Activated T-helper 9 cell treated with anti-CD3 and anti-CD28 coated beads, Interleukin-2, amount 50 U/mL, for 16 hours (primary cell): ENCODE data around the gene TUBA1B.
"Not testable (repeated sequence)": the region's sequence is repeated elsewhere in the genome, so short reads cannot be mapped to it uniquely, and the experiment has no call there.

Experiments
- DNase-seq: peaks from one replicate; pipeline ENCODE4 v3.0.0-alpha.2; 2020; ENCODE audit warnings: low read depth

Gene TUBA1B

DNA sequence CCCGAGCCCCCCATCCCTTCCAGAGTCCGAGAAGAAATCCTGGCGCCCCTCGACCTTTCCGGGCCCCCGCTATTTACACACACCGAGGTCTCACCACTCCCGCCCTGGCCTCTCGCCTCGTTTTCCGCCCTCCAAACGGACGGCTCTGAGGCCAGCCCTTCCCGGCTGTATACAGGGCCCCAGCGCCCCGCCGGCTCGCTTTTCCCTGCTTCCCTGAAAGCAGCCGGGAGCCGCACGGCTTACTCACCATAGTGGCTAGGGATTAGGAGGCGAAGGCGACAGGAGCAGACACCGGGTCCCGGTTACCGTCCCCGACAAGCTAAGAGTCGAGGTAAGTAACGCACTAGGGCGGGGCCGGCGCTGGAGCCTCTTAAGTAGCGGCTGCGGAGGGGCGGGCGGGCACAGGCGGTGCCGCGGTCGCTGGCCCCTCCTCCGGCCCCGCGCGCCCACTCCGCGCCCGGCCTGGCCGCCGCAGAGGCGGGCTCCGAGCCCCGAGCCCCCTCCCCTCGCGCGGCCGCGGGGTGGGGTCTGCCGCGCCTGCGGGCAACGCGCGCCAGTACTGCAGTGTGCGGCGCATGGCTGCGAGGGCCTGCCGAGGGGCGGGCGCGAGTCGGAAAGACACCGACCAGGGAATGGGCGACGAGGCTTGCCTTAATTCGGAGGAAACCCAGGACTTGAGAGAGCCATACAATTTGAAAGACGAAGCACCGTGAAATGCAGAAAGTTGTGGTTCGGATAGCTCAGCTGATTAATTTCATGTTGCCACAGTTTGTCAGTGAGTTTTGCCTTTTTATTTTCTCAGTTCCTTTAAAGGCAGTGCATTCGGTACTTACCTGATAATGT is at the start of gene TUBA1B:
Gene TUBA1B (minus strand): TSS at position 345 of the 843 bp plus-strand sequence. CDS start 95 bp downstream, at position 250.
- DNase-seq, result peak; percentile 83

DNA sequence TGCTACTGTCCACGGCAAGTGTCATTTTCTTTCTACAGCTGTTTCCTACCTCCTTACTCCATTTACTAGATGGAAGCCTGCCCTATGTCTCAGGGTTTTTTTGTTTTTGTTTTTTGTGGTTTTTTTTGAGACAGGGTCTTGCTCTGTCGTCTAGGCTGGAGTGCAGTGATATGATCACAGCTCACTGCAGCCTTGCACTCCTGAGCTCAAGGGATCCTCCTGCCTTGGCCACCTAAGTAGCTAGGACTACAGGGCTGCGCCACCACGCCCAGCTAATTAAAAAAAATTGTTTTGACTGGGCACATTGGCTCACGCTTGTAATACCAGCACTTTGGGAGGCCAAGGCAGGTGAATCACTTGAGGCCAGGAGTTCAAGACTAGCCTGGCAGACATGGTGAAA is 43.0 kb upstream of the TUBA1B start:
- DNase-seq, result no peak

DNA sequence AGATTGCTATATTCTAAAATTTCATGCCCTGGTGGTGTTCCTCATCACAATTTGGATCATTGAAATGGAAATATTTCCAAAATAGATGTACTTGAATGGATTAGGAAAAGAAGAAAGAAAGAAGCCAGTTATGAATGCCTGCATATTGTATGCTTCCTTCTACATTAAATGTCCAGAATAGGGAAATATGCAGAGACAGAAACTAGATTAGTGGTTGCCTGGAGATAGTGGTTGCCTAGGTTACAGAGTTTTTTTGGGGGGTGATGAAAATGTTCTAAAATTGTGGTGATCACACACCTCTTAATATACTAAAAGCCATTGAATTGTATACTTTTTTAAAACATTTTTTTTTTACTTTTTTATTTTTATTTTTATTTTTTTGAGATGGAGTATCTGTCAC is 39.7 kb upstream of the TUBA1B start:
- DNase-seq, result no peak

DNA sequence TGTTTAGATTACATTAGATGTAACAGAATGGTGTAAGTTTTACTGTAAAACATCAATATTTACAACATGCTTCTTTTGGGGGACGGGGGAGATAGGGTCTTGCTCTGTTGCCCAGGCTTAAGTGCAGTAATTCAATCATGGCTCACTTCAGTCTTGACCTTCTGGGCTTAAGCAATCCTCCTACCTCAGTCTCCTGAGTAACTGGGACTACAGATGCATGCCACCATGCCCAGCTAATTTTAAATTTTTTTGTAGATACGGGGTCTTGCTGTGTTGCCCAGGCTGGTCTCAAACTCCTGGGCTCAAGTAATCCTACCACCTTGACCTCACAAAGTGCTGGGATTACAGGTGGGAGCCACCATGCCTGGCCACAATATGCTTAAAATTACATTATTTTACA is 33.9 kb upstream of the TUBA1B start:
- DNase-seq, result no peak

DNA sequence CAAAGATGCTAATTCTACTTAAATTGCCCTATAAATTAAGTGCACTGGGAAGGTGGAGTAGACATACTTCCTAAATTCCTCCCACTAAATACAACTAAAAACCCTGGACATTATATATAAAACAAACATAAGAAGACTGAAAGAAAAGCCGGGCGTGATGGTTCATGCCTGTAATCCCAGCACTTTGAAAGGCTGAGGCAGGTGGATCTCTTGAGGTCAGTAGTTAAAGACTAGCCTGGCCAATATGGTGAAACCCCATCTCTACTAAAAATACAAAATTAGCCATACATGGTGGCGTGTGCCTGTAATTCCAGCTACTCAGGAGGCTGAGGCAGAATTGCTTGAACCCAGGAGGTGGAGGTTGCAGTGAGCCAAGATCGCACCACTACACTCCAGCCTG is 30.7 kb upstream of the TUBA1B start:
- not testable (repeated sequence) for DNase-seq

DNA sequence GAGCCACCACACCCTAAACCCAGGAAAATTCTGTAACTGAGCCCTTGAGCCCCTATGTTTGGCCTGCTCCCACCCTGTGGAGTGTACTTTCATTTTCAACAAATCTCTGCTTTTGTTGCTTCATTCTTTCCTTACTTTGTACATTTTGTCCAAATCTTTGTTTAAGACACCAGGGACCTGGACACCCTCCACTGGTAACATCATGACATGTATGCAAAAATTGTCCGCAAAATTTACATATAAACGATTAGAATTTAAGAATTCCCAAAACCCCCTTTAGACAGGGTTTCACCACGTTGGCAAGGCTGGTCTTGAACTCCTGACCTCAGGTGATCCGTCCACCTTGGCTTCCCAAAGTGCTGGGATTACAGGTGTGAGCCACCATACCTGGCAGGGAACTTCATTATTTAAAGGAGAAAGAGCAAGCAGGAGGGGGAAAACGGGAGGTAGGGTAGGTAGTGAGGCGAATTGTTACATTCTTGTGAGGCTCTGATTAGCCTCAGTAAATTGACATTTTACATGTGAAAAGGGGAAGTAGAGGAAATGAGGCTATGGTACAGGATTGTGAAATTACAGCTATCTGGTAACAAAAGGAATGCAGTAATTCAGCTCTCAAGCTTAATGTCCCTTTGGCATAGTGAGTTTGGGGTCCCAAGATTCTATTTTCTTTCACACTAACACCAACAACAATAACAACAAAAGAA is 30.0 kb upstream of the TUBA1B start:
- no peak for DNase-seq

DNA sequence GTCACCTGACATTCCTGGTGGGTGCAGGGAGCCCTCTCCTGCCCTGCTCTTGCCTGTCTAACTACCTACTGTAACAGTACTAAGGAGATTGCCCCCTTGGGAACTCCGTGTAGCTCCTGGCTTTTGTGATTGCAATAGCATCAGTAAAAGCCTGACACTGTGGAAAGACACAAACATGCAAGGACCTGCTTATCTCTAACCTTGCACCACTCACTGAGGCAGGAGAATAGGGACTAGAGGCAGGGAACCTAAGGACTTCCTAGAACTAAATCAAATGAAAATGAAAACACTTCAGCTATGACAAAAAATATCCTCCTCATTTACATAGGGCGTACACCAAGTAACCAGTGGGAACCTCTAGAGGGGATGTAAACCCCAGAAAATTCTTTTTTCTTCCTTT is 29.2 kb upstream of the TUBA1B start:
- no peak for DNase-seq

DNA sequence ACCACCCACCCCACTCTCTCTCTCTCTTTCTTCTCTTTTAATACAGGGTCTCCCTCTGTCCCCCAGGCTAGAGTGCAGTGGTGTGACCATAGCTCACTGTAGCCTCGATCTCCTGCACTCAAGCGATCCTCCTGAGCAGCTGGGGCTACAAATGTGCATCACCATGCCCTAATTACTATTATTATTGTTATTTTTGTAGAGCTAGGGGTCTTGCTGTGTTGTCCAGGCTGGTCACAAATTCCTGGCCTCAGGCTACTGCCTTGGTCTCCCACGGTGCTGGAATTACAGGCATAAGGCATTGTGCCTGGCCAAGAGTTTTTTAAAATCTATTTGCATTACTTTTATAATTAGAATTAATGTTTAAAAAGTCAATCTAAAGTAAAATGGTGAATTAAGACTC is 23.0 kb upstream of the TUBA1B start:
- DNase-seq, result no peak

DNA sequence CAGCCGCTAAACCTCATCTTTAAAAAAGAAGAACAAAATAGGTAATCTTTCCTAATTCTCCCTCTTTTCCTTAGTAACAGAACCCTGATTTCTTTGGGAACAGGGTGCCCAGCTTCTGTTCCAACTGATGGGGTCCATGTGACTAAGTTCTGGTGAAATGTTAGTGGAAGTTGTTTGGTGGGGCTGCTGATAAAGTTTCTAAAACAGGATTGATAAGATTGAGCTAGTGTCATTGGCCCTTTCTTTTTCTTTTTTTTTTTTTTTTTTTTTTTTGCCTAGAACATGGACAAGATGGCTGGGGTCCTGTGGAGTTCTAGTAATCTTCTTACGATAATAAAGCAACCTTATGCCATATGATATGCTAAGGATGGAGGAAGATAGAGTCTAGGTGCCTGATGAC is 16.2 kb upstream of the TUBA1B start:
- no peak for DNase-seq

DNA sequence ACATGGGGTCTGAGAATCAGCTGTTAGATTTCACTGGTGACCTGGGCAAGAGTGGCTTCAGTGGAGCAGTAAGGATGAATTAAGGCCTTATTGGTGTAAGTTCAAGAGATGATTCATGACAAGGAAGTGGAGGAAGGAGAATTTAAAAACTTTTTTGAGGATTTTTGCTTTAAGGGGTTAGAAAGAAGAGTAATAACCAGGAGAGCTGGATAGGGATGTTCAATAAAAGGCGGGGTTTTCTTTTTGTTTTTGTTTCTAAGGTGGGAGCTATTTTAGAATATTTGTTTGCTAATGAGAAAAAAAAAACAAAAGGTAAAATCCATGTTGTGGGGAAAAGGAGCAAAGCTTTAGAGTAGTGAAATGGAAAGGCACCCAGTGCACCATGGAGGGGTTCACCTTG is 15.2 kb upstream of the TUBA1B start:
- no peak for DNase-seq

DNA sequence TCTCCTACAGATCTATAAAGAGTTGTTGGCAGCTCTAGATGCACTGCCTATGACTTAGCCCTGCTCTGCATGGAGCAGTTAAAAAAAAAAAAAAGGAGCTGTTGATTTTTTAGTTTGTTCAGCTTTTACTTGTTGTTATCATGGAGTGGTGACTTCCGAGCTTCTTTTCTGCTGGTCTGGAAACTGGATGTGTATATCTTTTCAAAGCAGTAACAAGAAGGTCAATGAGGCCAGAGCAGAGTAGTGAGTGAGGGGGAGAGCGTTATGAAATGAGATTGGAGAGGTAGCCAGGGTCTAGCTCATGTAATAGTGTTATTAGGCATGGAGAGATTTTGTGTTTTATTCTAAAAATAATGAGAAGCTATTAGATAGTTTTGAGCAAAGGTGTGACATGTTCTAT is 13.2 kb upstream of the TUBA1B start:
- no peak for DNase-seq

DNA sequence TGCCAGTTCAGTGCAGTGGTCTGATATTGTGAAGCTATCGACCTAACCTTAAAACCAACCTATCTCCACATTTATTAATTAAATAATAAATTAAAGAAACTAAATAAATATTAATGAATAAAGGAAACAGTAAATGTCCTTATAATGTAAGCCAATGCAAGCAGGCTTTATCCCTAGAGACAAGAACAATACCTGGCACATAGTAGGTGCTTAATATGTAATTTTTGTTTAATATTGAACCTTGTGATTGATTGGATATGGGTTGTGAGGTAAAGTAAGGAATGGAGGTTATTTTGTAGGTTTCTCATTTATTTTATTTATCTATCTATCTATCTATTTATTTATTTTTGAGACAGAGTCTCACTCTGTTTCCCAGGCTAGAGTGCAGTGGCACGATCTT is 7.8 kb upstream of the TUBA1B start:
- DNase-seq, result no peak

DNA sequence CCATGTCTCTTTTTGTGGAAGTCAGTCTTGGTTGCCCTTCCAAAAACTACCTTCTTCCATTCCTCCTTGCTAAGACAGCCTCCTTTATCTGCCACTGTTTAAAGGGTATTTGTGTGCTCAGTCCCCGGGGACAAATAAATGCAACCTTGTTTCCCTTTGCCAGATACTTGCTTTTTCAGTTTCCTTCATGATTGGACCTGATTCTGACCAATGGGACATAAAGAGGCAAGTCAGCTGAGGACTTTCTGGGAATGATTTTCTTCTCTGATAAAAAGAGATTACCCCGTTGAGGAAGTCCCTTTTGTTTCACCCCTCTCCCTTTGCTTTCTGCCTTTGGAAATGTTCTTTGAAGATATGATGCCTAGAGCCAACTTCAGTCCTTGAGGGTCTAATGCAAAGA is 7.4 kb upstream of the TUBA1B start:
- DNase-seq, result no peak

DNA sequence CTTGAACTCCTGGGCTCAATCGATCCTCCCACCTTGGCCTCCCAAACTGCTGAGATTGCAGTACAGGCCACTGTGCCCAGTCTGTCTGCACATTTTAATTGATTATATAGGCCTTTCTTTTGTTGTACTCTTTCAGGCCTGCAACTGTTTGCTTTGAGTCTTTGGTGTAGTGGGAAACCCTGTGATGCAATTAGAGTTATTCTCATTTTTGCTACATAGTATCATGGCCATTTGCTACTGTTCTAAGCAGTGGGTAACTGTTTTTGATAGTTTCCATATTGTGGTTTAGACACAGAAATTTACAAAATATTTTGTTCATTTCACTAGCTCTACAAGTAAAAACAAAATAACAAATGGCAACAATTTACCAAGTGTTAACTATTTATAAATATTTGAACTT is 6.3 kb upstream of the TUBA1B start:
- DNase-seq, result no peak

DNA sequence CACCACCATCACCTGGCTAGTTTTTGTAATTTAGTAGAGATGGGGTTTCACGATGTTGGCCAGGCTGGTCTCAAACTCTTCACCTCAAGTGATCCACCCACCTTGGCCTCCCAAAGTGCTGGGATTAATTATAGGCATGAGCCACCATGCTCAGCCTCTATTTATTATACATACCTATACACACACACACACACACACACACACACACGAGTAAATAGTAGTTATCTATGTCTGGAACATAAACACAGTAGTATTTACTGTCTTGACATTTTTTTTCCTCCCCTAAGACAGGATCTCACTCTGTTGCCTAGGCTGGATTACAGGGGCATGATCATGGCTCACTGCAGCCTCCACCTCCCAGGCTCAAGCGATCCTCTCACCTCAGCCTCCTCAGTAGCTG is 5.8 kb upstream of the TUBA1B start:
- DNase-seq, result not testable (repeated sequence)

DNA sequence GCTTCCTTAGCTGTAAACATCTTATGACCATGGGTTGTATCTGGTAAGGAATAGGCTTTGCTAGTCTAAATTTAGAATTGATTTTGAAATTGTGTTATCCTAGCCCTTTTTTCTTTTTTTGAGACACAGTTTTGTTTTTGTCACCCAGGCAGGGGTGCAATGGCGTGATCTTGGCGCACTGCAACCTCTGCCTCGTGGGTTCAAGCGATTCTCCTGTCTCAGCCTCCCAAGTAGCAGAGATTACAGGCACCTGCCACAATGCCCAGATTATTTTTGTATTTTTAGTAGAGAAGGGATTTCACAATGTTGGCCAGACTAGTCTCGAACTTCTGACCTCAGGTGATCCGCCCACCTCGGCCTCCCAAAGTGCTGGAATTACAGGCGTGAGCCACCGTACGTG is 2.4 kb upstream of the TUBA1B start:
- no peak for DNase-seq

DNA sequence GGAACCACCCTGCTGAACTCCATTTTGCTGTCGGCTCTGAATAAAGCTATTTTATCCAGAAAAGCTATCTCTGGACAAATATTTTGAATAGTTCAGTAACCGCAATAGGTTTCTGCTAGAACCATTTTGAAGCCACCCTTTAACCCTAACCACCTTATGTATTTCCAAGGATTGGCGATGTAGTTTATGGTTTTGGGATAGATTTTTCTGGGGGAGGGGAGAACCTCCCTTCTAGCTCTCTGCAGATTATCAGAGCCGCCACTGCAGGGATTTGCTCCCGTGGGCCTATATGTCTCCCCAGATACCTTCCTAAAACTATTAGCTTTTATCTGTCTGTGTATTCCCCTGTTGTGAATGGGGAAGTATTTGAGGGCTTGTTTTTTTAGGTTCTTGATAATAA is 1.8 kb upstream of the TUBA1B start:
- DNase-seq, result no peak

DNA sequence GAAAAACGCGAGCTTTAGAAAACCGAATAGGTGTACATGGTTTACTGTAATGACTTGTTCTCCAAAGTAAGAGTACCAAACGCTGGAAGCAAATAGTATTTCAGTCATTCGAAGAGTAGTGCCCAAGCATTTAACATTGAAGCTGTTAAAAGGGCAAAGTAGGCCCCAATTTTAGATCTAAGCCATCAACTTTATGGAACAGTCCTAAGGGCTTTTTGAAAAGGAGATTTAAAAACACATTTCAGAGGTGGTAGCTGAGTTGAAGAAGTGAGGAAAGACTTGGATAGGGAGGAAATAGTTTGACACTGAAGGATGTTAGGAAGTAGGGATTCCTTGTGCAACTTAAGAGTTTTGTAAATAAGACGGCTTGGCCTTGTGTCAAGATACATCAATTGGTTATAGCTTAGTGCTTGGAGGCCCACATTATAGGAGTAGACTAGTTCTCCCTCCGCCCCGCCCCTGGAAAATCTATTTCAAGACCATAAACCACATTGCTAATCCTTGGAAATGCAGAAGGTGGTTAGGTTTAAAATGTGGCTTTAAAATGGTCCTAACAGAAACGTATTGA is 783 bp upstream of the TUBA1B start:
- no peak for DNase-seq

DNA sequence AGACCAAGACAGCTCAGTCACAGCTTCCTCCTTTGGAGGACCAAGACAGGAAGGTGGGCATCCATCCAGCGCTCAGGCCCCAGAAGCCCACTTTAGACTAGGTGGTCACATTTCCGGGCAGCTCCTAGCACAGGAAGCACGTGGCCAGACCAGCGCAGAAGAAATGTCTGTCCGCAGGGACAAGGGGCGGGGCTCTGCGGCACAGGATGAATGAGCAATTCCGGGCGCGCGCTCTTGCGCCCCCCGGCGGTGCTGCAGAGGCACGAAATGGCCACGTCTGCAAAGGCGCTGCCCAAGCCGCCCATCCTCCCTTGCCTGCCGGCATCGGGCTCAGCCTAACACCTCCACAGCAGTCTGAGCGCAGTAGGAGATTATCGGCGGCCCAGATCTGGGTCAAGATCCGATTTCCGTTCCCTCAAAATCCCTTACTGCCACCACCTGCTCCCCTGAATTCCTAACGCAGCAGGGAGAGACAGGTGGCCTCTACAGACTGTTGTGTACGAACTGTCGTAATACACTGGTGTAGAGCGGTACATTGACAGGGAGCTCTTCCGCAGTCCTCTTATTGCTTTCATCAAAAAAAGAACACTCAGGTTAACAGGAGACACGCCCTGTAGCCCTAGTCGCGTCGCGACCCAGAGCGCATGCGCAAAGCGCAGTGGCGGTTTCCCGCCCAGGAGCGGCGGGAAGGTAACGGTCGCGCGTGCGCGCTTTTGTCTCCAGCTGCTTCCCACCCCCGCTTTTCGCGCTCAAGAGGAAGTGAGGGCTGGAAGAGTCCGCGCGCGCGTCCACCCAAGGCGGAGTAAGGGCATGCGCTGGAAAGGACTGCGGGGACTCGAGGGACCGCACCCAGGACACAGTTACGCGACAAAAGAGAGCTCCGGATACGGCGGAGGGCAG is 794 bp downstream of the TUBA1B start:
- DNase-seq, result peak; percentile 88

DNA sequence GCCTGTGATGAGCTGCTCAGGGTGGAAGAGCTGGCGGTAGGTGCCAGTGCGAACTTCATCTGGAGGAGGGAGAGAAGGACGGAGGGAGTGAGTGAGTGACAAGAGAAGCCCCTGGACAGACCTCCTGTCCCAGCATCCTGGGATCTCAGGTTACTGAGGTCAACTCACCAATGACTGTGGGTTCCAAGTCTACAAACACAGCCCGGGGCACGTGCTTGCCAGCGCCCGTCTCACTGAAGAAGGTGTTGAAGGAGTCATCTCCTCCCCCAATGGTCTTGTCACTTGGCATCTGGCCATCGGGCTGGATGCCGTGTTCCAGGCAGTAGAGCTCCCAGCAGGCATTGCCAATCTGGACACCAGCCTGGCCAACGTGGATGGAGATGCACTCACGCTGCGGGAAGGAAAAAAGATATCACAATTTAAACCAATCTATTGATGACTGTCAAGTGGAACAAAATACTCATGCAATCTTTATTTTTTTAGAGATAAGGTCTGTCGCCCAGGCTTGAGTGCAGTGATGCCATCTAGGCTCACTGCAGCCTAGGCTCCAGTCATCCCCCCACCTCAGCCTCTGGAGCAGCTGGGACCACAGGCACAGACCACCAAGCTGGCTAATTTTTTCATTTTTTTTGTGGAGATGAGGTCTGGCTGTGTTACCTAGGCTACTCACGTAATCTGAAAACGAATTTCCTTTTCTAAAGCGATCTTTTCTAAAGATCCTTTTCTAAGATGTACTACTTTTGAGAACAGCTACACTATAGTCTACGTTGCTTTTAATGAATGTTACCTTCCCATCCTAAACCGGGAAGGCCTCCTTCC is 1.7 kb downstream of the TUBA1B start:
- DNase-seq, result no peak

DNA sequence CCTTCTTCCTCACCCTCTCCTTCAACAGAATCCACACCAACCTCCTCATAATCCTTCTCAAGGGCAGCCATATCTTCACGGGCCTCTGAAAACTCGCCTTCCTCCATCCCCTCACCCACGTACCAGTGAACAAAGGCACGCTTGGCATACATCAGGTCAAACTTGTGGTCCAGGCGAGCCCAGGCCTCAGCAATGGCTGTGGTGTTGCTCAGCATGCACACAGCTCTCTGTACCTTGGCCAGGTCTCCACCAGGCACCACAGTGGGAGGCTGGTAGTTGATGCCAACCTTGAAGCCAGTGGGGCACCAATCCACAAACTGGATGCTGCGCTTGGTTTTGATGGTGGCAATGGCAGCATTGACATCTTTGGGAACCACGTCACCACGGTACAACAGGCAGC is 3.2 kb downstream of the TUBA1B start:
- DNase-seq, result not testable (repeated sequence)
